HG03457 (cell line): Measurements from ENCODE around the gene MT1X.

Experiments
- ATAC-seq: cut with Tn5 transposase; IDR thresholded peaks from one replicate; pipeline ENCODE4 v1.9.1; 2021; ENCODE audit warnings: moderate number of reproducible peaks; ENCODE audit not compliant: unreplicated experiment

MT1X gene

DNA sequence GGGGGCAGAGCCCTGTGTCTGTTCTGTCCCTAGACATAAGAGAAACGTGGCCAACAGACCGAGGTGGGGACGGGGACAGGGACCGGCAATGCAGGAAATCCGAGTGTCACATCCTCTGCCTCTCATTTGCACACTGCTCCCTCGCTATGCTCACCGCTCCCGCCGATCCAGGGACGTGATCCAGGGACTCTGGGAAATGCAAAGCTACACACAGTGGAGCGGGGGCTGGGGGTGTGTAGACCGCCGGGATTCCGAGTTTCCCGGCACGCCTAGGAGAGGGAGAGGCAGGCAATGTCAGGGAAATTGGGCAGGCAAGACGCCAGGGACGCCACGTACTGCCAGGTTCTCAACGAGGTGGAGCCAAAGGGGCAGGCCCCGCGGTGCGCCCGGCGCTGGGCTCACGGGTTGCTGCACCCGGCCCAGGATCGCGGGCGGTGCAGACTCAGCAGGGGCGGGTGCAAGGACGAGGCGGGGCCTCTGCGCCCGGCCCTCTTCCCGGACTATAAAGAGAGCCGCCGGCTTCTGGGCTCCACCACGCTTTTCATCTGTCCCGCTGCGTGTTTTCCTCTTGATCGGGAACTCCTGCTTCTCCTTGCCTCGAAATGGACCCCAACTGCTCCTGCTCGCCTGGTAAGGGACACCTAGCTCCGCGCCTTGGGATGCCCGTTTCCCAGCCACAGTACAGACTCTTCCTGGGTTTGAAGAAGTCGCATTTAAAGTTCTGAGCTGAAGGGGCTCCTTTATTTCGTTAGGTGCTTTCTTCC lies at the start of gene MT1X:
Gene MT1X (plus strand): TSS at position 532 of the 764 bp plus-strand sequence. CDS start 71 bp downstream, at position 603.
- ATAC-seq = peak; percentile 79

GRCh38 chr16:56632848-56633365 lies 49.4 kb upstream of the MT1X start:
- no peak for ATAC-seq

GRCh38 chr16:56633535-56633934 lies 48.7 kb upstream of the MT1X start:
- ATAC-seq = no peak

DNA sequence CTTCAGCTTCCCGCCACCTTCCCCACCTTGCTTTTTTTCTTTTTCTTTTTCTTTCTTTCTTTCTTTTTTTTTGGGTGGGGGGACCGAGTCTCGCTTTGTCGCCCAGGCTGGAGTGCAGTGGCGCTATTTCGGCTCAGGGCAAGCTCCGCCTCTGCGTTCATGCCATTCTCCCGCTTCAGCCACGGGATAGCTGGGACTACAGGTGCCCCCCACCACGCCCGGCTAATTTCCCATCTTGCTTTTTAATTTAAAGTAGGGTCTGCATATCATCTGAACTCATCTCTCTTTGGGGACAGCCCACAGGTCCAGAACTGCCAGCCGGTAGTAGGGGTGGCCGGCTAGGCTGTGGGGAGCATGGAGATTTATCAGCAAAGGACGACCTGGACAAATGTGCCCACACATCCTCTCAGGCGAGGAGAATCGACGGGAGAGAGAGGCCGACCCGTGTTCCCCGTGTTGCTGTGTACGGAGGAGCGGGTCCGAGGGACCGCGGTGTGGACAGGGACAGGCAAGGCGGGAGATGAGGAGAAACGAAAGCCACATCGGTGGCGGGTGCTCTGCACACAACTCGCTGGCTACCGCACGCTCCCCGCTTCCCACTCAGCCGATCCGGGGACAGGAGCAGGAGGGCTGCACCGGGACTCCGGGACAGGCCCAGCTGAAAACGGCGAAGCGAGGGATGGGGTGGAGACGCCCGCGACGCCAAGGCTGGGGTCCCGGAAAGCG lies 47.4 kb upstream of the MT1X start:
- no peak for ATAC-seq

- no peak for ATAC-seq
Observed at GRCh38 chr16:56635441-56635967, 46.8 kb upstream of the MT1X start.

- no peak for ATAC-seq
Observed at GRCh38 chr16:56636616-56637413, 45.5 kb upstream of the MT1X start.

GRCh38 chr16:56637814-56638750 lies 44.2 kb upstream of the MT1X start, which contains the start of gene MT1A:
TSS of gene MT1A (plus strand) at chr16:56638666. CDS start at chr16:56638739, 73 bp downstream.
- no peak for ATAC-seq

- ATAC-seq = no peak
Observed at GRCh38 chr16:56639045-56639444, 43.2 kb upstream of the MT1X start.

DNA sequence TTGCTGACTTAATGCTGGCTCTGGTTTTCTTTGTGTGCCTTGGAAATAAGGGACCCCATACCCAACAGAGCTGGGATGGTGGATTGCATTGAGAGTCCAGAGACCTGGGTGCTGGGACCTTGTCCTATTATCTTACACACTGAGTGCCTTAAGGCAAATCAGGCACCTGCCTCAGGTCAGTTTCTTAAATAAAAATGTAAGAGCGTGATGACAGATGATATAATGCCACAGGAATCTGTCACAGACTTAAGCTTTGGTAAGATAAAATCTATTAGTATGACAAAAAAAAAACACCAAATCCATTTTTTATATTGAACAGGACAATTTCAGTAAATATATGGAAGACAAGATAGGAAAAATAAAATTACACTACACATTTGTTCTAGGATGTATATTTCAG lies 42.2 kb upstream of the MT1X start:
- no peak for ATAC-seq

DNA sequence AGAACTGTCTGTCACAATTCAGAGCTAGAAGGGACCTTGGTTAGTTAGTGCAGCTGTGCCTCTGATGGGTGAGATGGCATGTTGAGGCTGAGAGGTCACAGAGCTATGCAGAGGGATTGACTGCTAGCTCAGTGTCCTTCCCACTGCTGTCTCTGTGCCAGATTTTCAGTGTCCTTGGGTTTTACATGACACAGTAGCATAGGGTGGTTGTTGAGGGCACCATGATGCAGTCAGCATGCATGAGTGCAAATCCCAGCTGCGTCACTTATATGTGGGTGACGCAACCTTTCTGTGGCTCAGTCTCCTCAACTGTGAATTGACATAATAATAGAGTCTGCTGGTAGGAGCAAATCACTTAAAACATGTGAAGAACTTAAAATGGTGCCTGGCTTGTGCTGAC lies 41.1 kb upstream of the MT1X start:
- no peak for ATAC-seq

GRCh38 chr16:56643080-56643778 lies 39.0 kb upstream of the MT1X start:
- peak; percentile 66 for ATAC-seq

DNA sequence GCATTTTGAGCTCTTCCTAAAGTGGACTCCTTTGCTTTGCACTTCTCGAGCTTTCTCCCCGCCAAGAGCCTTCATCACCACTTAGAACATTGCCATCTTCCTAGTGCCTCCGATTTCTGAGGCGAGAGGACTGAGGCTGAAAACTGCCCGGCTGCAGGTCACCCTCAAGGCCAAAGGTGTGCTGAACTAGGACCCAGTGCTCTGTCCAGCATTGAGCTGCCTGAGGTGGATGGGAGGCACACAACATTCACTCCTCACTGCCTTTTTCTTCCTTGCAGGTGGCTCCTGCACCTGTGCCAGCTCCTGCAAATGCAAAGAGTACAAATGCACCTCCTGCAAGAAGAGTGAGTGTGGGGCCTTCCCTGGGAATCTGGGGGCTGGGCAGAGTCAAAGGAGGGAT lies 38.4 kb upstream of the MT1X start:
- ATAC-seq = no peak

DNA sequence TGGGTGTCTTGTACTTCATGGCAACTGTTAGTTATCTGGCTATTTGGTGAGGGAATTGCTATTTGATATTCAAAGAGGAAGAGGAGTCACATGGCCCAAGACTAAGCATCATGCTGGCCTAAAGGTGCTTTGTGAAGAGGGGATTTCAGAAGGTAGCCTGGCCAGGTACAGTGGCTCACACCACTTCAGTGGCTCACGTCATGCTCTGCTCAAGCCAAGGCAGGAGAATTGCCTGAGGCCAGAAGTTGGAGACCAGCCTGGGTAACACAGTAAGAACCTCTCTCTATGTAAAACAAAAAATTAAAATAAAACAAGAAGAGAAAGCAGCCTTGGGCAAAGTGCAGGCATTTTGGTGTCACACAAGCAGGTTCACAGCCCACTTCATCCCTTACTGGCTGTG lies 37.0 kb upstream of the MT1X start:
- no peak for ATAC-seq

- no peak for ATAC-seq
Observed at GRCh38 chr16:56645838-56646237, 36.4 kb upstream of the MT1X start.

DNA sequence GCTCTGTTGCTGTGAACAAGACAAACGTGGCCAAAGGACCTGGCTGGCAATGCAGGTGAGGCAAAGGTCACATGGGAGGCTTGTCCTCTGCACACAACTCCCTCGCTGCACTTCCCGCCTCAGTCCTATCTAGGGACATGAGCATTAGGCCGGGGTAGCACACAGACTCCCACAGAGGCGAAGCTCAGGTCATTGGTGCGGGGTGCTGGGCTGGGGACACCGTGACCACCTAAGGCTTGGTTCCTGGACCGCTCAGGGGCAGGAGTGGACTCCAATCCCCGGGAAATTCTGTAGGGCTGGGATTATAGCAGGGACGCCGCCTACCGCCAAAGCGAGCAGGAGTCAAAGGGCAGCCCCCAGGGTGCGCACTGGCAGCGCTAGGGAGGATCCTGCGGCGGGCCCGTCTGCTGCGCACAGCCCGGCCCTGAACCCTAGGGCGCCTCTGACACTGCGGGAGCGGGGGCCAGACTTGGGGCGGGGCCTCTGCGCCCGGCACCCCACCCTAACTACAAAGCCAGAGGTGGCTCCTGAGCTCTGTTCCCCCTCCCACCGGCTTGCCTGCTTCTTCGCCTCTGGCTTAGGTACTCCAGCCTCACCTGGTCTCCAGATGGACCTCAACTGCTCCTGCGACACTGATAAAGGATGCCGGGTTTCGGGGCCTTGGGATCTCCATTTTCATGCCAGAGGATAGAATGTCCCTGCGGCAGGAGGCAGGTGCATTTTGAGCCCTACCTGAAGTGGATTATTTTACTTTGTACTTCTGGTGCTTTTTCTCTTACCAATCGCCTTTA lies 34.4 kb upstream of the MT1X start:
- no peak for ATAC-seq

DNA sequence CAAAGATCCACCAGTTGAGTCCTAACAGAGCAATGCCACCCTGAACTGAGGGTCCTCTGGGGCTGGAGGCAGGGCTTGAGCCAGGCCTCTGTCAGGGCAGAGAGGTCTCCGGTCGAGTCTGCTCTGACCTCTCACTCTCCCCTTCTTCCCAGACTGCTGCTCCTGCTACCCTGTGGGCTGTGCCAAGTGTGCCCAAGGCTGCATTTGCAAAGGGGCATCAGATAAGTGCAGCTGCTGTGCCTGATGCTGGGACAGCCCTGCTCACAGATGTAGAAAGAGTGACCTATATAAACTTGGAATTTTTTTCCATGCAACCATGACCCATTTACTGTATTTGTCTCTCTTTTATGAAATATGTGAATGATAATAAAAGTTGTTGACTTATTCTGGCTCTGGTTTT lies 33.0 kb upstream of the MT1X start:
- no peak for ATAC-seq

DNA sequence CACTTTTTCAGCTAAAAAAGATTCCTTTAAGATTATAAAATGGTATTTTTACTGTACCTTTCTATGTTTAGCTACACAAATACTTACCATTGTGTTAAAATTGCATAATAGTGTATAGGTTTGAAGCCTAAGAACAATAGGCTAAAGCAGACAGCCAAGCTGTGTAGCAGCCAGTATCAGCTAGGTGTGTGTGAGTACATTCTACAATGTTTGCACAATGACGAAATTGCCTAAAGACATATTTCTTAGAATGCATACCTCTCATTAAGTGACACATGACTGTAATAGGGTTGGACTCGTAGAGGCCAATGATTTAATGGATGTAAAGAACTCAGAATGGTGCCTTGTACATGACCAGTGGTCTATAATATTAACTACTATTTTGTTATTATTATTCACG lies 32.5 kb upstream of the MT1X start:
- no peak for ATAC-seq

DNA sequence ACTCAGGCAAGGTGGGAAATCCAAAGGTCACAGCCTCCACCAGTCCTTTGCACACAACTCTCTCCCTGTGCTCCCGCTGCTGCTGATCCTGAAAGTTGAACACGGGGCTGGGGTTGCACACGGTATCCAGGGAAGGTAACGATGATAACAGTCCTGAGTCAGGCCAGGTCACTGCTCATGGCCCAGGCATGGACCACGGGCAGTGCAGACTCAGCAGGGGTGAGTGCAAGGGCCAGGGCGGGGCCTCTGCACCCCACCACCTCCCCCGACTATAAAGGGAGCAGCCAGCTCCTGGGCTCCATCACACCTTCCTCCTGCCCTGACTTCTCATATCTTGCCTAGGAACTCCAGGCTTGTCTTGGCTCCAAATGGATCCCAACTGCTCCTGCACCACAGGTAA lies 30.7 kb upstream of the MT1X start, which contains the start of gene MT1B:
Gene MT1B (plus strand): TSS at position 301 of the 400 bp plus-strand sequence. CDS start 68 bp downstream, at position 369.
- ATAC-seq = no peak
